Measurements from ENCODE around the gene ADAMTS17.

Gene ADAMTS17

GRCh38 chr15:100338247-100338646 lies 3.5 kb downstream of the ADAMTS17 start:
- no peak for DNase-seq (ENCODE audit: low spot score)
- no peak for TF ChIP-seq CTCF (IDR thresholded peaks at IDR 0.05; ENCODE audit: extremely low read depth, missing control alignments)

GRCh38 chr15:100337096-100338044 lies 4.4 kb downstream of the ADAMTS17 start:
- no peak for DNase-seq (ENCODE audit: low spot score)
- TF ChIP-seq CTCF (IDR thresholded peaks at IDR 0.05; ENCODE audit: extremely low read depth, missing control alignments) = no peak

- no peak for TF ChIP-seq CTCF (IDR thresholded peaks at IDR 0.05; ENCODE audit: extremely low read depth, missing control alignments)
- DNase-seq (ENCODE audit: low spot score) = no peak
Measured at GRCh38 chr15:100336061-100336460, 5.7 kb downstream of the ADAMTS17 start.

GRCh38 chr15:100335335-100335999 lies 6.3 kb downstream of the ADAMTS17 start:
- no peak for DNase-seq (ENCODE audit: low spot score)
- no peak for TF ChIP-seq CTCF (IDR thresholded peaks at IDR 0.05; ENCODE audit: extremely low read depth, missing control alignments)

GRCh38 chr15:100334905-100335304 lies 6.9 kb downstream of the ADAMTS17 start:
- TF ChIP-seq CTCF (IDR thresholded peaks at IDR 0.05; ENCODE audit: extremely low read depth, missing control alignments) = no peak
- DNase-seq (ENCODE audit: low spot score) = no peak

GRCh38 chr15:100334456-100334855 lies 7.3 kb downstream of the ADAMTS17 start:
- TF ChIP-seq CTCF (IDR thresholded peaks at IDR 0.05; ENCODE audit: extremely low read depth, missing control alignments) = no peak
- no peak for DNase-seq (ENCODE audit: low spot score)

GRCh38 chr15:100334015-100334414 lies 7.8 kb downstream of the ADAMTS17 start:
- DNase-seq (ENCODE audit: low spot score) = no peak
- no peak for TF ChIP-seq CTCF (IDR thresholded peaks at IDR 0.05; ENCODE audit: extremely low read depth, missing control alignments)
